ENCODE data around the gene ASMT.

DNA sequence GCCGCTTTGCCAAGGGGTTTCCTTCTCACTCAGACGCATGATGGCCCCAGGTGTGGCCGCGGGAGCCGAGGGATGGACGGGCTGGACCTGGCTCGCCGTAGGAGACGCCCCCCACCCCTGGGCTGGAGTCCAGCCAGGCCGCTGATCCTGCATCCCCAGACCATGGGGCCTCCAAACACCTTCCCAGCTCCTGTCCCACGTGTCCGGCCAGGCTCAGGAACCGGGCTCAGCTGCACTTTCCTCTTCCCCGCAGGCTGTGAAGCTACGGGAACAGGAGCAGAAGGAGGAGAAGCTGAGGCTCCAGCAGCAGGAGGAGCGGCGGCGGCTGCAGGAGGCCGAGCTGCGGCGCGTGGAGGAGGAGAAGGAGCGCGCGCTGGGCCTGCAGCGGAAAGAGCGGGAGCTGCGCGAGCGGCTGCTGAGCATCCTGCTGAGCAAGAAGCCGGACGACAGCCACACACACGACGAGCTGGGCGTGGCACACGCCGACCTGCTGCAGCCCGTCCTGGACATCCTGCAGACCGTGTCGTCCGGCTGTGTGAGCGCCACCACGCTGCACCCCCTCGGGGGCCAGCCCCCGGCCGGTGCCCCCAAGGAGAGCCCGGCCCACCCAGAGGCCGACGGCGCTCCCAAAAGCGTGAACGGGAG lies 14.3 kb upstream of the ASMT start:
- TF ChIP-seq POLR2A (IDR thresholded peaks at IDR 0.05): no peak
- TF ChIP-seq, protein P1, sequence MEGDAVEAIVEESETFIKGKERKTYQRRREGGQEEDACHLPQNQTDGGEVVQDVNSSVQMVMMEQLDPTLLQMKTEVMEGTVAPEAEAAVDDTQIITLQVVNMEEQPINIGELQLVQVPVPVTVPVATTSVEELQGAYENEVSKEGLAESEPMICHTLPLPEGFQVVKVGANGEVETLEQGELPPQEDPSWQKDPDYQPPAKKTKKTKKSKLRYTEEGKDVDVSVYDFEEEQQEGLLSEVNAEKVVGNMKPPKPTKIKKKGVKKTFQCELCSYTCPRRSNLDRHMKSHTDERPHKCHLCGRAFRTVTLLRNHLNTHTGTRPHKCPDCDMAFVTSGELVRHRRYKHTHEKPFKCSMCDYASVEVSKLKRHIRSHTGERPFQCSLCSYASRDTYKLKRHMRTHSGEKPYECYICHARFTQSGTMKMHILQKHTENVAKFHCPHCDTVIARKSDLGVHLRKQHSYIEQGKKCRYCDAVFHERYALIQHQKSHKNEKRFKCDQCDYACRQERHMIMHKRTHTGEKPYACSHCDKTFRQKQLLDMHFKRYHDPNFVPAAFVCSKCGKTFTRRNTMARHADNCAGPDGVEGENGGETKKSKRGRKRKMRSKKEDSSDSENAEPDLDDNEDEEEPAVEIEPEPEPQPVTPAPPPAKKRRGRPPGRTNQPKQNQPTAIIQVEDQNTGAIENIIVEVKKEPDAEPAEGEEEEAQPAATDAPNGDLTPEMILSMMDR (IDR thresholded peaks at IDR 0.05): no peak
- TF ChIP-seq EP300 (IDR thresholded peaks at IDR 0.05; ENCODE audit: low read depth): no peak
- TF ChIP-seq POLR2AphosphoS5 (IDR thresholded peaks at IDR 0.05): no peak

Measured in transverse colon (tissue), 4 donors.